Pons (tissue), 1 donor: ENCODE data around the gene STARD10.
A peak's percentile ranks its signal among the peaks of the same experiment; 100 is the strongest.

ENCODE experiments used
- DNase-seq: peaks from one replicate; pipeline ENCODE4 v3.0.0-alpha.2; 2016; ENCODE audit warnings: low spot score

The STARD10 gene

DNA sequence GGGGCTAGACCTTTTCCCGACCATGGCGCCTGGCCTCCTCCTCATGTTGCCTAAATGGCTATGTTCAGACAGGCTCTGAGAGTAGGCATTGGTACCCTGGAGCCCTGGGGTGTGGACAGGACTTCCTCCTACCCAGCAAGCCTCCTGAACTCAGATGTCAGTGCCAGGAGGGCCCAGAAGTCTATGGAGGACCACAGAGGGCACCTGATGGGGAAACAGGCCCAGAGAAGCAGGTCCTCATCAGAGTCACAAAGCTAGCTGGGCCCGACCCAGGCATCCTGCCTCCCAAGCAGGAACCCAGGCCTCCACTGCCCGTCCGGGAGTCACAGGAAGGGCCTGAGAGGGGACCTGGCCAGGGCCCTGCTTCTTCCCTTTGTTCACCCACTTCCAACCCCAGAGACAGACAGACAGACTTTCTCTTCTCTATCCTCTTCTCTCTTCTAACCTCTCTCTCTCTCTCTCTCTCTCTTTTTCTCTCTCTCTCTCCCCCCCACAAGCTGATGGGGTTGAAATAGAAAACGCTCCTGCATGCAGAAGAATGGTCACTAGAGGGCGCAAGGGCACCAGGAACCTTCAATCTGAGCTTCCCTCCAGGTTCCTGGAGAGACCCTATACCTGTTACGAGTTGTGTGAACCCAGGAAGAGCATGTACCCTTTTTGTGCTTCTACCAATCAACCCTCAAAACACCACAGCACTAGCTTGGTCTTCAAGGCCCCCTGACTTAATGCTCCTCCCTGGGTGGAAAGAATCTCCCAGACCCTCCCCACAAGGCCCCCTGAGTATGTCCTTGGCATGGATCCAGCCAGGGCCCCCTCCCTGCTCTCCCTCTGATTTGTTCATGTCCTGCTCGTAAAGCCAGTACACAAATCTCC, 68.8 kb downstream of the STARD10 start:
- DNase-seq, result peak; percentile 85

DNA sequence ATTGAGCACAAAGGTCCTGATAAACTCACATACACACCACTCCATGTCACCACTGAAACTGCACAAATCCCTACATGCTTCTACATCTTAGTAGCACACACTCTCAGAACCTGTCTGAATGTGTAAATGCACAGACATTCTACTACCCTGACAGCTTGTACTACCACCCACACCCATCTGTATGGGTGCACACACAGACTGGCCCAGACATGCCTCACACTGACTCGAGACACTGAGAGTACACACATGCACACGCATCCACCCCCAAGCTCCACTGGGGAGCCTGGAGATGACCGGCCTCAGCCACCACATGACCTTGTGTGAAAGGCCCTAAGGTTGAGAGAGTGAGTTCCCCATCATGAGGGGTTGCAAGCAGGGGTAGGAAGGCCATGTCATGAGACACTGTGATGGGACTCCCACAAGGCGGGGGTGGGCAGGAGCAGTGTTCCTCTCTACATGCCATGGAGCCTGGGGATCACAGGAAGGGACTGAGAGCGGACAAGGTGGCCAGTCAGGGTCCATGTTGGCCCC, 69.8 kb downstream of the STARD10 start:
- no peak for DNase-seq

DNA sequence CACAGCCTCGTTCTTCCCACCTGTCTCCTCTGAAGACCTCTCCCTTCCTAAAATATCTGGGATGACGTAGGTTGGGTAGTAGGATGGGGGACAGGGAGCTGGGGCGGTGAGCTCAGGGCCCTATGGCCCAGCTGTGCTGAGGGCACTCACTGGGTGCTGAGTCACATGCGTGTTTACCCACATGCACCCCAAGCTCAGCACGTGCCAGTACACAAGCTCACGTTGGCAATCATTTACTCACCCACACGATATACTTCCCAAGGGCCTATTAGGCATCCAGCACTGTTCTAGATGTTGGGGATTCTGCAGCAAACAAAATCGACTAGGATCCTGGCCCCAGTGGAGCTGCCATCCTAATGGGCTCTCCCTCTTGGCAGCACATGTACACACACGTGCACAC, 70.3 kb downstream of the STARD10 start:
- DNase-seq, result no peak

DNA sequence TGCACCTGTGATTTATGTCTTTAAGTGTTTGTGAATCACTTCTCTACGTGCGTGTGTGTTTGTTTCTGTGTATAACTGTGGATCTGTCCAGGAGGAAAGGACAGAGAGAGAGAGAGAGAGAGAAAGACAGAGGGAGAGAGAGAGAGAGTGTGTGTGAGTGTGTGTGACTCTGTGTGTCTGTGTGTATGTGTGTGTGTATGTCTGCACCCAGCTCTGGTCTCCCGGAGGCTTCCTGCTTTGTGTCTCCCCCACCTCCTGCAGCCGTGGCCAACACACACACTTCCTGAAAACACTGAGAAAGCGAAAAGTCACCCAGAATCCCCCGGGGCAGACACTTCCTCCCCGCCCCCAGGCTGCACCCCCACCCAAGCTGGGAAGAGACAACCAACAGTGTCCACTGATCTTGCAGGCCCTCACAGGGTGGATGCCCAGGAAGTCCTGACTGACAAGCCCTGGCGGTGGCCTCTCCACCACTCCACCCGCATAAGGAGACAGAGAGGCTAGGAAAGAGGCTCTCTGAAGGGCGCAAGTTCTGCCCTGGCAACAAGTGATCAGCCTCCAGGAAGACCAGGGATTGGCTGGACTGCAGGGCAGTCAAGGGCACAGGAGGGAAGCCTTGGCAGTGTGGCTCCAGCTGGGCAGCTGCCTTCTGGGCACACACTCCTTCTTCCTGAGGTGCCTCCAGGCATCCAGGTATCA, 71.6 kb downstream of the STARD10 start:
- DNase-seq, result peak; percentile 91

DNA sequence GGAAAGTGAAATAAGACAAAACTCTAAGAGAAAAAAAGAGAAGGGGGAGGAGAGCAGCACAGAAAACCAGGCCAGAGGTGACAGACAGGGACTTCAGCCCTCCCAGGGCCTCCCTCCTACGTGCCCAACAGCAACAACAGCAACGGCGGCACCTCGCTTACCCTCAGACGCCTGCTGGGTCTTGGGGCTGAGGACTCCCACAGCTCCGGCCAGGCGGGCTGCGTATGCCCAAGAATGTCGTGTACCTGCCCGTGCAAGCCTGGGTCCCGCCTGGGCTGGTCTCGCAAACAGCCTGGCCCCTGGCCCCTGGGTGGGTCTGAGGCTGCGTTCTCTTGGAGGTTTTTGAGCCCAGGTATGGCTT, 72.2 kb downstream of the STARD10 start:
- no peak for DNase-seq

DNA sequence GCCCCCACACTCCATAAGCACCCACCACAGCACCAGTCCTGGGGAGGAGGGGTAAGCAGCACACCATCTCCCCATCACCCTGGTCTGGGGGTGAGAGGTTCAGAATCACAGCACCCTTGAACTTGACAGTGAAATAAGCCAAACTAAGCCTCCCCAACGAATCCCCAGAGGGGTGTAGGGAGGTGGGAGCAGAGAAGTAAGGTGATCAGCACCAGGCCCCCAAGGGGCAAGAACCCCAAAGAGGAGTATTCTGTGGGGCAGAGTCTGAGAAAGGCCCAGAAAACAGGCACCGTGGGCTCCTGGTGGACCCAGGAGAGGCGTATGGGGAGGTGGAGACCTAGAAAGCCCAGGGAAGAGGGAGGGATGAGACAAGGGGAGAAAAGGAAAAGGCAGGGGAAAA, 72.6 kb downstream of the STARD10 start:
- no peak for DNase-seq

DNA sequence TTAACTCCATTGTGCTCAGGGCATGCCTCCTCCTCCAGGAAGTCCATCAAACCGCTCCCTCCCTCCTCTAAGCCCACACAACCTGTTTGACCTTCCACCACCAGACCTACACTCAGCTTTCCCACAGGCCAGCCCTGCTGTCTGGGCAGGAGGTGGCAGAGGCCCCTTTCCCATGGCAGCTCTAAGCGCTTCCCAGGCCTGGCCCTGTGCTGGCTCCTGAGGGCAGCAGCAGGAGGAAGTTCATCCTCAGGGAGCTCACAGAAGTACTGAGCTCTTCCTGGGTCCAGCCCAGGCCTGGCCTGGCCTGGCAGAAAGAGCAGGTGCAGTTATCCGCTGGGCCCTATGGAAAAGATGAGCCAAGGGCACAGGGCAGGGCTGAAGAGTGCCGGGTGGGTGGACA, 73.1 kb downstream of the STARD10 start:
- no peak for DNase-seq

DNA sequence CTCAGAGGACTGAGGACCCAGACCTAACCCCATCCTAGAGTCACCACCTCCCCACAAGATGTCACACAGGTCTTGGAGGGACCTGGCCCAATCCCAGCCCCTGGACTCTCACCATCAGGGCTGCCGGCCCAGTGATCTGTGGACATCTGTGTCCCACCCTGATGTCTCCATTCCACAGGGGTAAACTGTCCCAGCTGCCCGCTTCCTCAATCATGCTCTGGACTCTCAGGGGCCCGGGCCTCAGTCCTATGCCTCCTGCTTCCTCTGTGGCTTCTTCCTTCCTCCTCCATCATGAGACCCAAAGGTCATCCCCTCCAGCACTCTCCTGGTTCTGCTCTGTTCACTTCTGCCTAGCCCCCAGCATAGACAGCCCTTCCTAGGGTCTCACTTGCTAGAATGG, 73.8 kb downstream of the STARD10 start:
- DNase-seq, result peak; percentile 60

DNA sequence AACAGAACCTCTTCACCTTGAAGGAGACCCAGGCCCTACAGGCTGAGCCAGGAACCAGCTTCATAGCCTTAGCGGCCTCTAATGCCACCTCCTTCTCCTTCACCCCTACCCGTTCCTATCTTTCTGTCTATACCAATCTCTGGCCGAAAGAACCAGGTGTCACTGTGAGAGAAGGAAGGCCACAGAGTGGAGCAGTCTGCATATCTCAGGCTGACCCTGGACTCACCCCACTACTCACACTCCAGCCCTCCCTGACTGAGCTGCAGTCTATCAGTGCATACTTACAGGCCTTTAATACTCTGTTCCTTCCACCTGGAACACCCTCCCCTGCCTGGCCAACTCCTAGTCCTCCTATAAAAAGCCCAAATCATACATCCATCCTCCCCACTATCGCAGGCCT, 74.3 kb downstream of the STARD10 start:
- no peak for DNase-seq

DNA sequence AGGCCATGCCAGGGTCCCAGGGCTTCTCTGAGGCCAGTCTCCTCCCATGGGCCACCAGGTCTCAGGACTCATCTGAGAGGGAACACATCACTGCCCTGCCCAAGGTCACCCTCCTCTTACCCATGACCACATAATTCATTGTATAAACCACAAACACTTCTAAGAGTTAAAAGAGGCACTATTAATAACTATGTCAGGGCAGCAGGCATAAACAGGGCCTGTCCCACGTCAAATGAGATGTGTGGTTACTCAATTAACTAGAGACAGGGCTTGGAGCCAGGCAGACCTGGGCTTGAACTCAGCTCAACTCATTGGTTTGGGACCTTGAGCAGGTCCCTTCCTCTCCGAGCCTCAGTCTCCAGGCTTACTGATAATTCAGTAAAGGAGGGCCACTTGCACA, 74.7 kb downstream of the STARD10 start:
- DNase-seq, result no peak

DNA sequence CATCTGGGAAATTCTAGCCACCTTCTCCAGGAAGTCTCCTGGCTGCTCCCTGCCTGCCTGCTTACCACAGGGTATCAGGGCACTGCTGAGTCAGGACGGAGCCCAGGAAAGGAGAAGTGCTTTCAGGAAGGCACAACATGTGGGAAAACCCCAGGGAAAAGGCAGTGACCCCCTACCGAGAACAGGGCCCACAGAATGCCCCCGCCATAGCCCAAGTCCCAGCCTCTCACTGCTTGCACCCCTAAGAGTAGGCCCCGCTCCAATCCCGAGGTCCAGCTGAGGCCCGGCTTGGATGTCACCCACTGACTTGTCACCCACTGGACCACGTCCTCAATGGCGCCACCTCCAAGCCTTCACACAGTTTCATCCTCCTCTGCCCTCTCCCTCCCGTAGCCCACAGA, 75.7 kb downstream of the STARD10 start:
- DNase-seq, result no peak

DNA sequence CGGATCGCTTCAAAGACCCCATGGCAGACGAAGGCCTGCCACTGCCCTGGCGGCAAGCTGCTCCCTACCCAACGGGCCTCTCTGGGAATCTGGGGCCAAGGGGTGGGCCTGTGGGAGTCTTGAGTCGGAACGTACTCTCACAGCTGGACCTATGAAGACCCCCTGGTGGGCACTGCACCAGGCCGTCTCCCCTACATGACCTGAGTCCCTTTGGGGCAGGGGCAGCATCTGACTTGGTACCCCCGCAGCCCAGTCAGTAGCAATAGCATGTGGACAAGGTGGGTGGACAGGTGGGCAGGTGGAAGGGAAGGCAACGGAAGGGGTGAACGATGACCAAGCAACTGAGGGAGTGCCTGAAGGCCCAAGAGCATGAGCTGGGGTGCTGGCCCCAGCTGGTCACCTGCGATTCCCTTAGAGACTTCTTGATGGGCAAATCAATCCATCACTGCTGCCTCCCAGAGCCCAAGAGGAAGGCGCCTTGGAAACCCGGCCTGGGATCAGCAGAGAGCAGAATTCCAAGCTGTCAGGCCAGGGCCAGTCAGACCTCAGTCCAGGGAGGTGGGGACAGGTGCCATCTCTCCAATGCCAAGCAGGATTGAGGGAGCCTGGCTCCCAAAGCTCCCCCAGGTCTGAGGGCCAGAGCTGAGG, 76.9 kb downstream of the STARD10 start:
- DNase-seq, result no peak

DNA sequence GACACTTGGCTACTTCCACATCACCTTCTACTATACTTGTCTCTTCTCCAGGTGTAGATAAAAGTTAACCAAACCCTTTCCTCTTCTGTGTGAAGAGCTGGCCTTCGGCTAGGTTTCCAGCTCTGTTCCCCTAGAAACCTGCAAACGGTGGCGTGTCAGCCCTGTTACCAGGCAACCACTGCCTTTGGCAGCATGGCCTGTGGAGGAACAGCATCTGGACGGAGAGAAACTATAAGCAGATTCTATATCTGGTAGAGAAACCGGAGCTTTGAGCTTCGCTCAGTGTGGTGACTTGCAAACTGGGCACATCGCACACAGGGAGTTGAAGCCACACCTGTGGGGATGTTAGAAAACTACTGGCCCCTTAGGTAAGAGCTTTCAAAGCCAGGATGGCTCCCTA, 77.6 kb downstream of the STARD10 start:
- no peak for DNase-seq

DNA sequence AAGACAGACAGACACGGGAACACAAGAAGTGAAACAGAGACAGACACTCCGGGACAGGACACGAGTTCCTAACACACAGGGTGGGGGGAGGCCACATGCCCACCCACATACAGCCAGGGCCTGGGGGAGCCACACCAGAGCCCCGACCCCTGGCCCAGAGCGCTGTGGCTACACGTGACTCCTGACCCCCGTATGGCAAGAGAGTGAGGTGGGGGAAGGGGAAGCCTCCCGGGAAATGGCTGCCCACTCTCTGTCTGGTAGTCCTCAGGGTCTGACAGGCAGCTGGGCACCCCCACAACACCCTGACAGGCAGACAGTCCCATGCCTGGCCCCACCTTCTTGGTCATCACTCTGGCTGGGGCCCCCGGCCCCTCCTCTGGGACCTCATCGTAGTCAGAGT, 81.0 kb downstream of the STARD10 start:
- no peak for DNase-seq

DNA sequence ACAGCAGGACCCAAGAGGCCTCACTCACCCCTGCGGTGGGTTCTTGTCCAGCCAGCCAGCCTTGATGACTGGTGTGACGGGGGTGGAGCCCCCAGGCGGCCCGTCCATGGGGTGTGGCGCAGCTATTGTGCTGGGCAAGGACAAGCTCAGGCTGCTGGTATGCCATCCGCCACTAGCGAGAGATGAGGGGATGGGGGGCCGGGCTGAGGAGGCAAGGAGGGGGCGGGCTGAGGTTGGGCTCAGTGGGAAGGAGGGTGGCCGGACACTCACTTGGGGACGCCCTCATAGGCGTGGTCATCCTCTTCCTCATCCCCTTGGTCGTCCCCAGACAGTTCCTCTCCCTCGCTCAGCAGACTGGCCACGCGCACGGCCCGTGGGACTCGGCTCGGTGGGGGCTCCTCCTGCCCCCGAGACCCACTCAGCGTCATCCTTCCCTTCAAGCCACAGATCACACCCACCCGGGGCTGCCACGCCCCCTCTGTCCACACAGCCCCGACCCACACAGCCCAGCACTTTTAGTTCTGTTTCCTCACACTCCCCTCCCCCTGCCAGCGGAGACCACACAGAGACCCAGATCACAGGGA, 81.6 kb downstream of the STARD10 start:
- peak; percentile 84 for DNase-seq

DNA sequence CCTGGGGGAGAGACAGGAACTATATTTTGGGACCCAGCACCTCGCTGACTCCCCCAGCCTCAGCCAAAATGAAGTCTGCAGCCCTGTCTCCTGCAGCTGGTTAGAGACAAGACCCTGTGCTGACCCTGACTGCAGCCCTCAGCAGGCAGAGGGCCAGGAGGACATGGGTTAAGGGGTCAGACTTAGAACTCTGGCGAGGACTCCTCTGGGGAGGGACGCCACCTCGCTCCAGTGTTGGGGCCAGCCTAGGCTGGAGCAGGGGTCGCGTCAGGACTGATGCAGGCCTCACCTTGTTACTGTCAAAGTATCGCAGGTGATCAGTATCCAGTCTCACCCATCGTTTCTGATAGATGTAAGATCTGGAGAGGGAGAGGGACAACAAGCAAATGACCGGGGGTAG, 82.7 kb downstream of the STARD10 start:
- no peak for DNase-seq

DNA sequence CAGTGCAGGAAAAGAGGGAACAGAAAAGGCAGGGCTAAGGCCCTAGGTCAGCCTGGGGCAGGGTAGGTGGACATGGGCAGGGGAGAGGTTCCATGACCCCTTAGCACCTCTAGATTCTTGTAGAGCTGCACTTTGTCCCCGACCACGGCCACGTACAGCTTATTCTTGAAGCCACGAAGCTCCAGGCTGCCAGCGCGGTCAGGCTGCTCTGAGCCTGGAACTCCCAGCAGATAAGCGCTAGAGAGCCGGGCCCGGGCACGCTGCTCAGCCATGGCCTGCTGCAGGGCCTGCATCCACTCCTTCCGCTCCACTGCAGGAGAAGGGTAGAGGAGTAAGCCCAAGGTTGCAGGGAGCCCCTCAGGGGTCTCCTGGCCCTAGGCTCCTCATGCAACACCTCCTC, 83.6 kb downstream of the STARD10 start:
- DNase-seq, result no peak

DNA sequence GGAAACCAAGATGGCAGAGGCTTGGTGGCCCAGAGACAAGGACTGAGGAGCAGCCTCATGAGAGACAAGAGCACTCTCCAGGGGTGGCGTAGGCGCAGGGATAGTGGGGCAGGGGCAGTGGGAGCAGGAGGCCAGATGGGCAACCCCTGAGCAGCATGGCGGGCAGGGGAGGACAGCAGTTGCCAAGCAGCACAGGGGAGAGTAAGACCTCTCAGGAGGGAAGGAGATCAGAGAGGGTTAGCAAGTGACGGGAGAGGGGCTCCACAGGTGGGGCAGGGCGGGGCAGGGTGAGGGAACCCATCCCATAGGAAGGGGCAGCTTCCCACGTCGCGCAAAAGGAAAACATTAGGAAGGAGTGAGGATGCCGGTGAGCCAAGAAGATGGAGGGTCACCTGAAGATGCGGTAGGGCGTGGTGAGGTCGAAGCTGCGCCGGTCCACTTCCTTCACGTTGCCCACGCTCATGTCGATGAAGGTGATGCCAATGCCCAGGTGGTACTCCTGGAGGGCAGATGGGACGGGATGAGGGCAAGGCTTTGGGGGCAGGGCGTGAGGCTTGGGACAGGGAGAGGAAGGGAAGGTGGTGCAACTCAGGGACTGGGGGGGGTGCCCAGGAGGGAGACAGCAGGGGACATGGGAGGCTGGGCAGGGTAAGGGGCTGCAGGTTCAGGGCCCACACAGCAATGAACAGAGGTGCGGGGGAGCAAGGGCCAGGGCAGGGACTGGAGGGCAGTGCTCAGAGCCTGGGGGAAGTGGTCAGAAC, 84.2 kb downstream of the STARD10 start:
- DNase-seq, result no peak

DNA sequence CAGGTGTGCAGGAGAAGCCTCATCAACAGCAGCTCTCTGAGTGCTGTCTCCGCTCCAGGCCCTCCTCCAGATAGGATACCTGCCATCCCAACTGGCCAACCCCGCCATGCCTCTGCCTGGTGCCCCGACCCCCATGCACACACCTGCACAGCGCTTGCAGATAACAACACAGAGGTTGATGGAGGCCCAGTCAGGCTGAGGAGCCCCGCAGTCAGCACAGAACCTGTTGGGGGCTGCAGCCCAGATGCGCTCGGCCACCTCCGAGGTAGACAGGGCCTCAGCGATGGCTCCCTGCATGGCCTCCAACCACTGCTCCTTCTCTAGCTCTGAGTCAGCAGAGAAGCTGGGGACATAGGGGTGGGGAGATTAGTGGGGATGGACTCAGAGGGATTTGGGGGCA, 86.8 kb downstream of the STARD10 start:
- no peak for DNase-seq

DNA sequence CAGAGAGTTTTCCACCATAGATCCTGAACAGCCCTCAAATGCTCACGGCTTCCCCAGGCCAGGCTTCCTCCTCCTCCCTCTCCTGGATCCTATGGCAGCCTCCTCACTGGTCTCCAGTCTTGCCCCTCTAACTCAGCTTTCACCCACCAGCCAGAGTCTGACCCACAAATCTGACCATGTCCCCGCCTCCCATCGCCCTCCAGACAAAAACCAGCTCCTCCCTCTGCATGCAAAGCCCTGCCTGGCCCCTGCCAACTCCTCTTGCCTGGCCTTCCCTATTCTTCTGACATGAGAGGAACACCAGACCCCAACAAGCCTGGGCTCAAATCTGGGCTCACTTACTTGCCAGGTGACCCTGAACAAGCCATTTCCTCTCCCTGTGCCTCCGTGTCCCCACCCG, 87.3 kb downstream of the STARD10 start:
- no peak for DNase-seq

DNA sequence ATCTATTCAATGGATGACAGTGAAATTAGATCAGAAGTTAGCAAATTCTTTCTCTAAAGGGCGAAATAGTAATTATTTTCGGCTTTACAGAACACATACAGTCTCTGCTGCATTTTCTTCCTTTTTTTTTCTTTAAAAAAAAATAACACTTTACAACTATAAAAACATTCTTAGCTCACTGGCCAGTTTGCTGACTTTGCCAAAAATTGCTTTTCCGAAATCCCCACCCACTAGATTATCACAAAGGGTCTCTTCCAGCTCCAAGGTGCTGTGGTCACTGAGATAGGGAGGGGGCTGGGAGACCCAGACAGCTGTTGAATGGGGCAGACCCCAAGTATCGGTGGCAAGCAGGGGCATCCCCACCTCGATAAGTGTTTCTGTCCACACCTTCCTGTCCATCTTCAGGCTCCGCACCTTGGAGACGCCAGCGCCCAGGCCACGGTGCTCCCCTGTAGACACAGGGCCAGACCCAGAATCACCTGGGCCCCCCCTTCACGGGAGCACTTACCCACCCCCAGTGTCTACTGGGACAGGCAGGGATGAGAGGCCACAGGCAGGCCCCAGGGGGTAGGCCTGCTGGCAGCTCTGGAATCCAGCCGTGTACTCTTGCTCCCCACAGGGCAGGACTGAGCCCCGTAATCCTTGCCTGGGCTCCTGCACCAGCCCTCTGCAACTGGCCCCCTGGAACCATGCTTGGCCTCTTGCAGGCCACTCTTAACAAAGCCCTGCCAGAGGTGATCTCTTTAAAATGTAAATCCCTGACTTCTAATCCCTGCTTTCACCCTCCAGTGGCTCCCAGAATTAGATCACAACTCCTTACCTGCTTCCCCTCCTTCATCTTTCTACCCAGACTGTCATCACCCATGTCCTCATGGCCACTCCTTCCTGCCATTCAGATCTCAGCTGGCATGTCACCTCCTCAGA, 88.1 kb downstream of the STARD10 start:
- DNase-seq, result no peak
